ENCODE results near the gene MRPL19. TPM values are rescaled to one million over a fixed set of nuclear protein-coding genes. Genes with fewer than 3 reads are reported as not detected.
A peak's percentile ranks its signal among the peaks of the same experiment; 100 is the strongest.

The MRPL19 gene
- total RNA-seq, 2 donors from 2014 or later = 58.3 to 62.0 TPM

DNA sequence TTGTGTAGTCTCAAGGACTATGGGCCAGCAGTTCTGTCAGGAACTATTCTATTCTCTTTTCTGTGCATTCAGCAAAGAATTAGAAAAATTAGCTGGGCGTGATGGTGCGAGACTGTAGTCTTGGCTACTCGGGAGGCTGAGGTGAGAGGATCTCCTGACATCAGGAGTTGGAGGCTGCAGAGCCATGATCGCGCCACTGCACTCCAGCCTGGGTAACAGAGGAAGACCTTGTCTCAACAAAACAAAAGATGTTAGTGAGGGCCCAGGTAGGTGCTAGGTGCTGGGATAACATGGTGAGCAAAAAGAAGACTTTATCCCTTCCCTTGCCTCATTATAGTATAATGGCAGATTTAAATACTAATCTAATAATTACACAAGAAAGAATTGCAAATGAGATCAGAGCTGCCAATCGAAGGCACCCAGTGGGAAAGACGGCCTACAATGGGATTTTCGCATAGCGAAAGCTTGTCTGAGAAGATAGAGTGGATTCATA lies 447 bp upstream of the MRPL19 start:
- DNase-seq = peak; percentile 19
- Histone ChIP-seq H3K27me3 (no peaks in the 10 kb centered on the region), H3K4me3 (peak overlapping the region; percentile 55), H3K9ac (ENCODE audit: low read depth in 2 of 2, low read length in 2 of 2) (peak overlapping the region; percentile 78 to 95), H3K27ac (peak overlapping the region; percentile 22), H3K9me3 (no peaks in the 10 kb centered on the region), H3K36me3 (no peaks in the 10 kb centered on the region), H3K4me1 (peaks cover 3% of the 10 kb centered on the region)
- intact Hi-C loops (cut with DNase I) = loop anchor here (5.0 kb wide), 1 partner anchor 66 kb away; the partner anchor contains the start of gene GCFC2
- TF ChIP-seq, protein P1, sequence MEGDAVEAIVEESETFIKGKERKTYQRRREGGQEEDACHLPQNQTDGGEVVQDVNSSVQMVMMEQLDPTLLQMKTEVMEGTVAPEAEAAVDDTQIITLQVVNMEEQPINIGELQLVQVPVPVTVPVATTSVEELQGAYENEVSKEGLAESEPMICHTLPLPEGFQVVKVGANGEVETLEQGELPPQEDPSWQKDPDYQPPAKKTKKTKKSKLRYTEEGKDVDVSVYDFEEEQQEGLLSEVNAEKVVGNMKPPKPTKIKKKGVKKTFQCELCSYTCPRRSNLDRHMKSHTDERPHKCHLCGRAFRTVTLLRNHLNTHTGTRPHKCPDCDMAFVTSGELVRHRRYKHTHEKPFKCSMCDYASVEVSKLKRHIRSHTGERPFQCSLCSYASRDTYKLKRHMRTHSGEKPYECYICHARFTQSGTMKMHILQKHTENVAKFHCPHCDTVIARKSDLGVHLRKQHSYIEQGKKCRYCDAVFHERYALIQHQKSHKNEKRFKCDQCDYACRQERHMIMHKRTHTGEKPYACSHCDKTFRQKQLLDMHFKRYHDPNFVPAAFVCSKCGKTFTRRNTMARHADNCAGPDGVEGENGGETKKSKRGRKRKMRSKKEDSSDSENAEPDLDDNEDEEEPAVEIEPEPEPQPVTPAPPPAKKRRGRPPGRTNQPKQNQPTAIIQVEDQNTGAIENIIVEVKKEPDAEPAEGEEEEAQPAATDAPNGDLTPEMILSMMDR (IDR thresholded peaks at IDR 0.05) = no peak

DNA sequence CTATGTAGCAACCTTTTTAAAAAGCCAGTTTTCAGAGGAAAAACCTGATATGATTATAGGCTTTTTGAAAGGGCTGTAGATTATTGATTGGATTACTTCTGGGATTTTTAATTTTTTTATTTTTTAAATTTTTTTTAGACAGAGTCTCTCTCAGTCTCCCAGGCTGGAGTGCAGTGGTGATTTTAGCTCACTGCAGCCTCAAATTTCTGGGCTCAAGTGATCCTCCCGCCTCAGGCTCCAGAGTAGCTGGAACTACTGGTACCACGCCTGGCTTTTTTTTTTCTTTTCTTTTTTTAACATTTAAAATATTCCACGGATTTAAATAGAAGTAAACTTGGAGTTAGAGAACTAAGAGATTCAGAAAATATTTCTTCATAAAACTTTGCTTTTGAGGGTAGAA lies 1.2 kb downstream of the MRPL19 start:
- H3K4me3 ChIP-seq = no peak overlapping the region
- DNase-seq = no peak
- H3K36me3 ChIP-seq = no peaks in the 10 kb centered on the region
- TF ChIP-seq, protein P1 (IDR thresholded peaks at IDR 0.05) = no peak
- no peaks in the 10 kb centered on the region for H3K9me3 ChIP-seq
- no peaks in the 10 kb centered on the region for H3K27me3 ChIP-seq
- H3K9ac ChIP-seq (ENCODE audit: low read depth in 2 of 2, low read length in 2 of 2) = peak overlapping the region in 1 of 2 donors; percentile 95
- peaks cover 3% of the 10 kb centered on the region for H3K4me1 ChIP-seq
- no peak overlapping the region for H3K27ac ChIP-seq
- intact Hi-C loops (cut with DNase I) = loop anchor here (5.0 kb wide), 1 partner anchor 65 kb away; the partner anchor contains the start of gene GCFC2

DNA sequence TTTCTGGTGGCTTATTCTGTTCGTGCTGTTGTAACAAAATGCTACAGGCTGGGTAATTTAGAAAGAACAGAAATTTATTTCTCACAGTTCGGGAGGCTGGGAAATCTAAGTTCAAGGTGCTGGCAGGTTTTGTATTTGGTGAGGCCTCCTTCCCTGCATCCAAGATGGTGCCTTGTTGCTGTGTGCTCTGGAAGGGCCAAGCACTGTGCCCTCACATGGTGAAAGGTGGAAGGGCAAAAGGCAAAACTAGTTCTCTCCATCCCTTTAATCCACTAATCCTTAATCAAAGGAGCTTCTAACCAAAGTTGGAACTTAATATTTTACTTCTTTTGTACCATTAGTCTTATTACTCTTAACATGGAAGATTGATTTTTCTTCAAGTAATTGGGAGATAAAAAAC lies 7.4 kb downstream of the MRPL19 start:
- TF ChIP-seq, protein P1 (IDR thresholded peaks at IDR 0.05) = no peak
- Histone ChIP-seq H3K36me3 (no peaks in the 10 kb centered on the region), H3K27ac (no peak overlapping the region), H3K27me3 (no peaks in the 10 kb centered on the region), H3K9me3 (no peaks in the 10 kb centered on the region), H3K4me1 (no peaks in the 10 kb centered on the region), H3K9ac (ENCODE audit: low read depth in 2 of 2, low read length in 2 of 2) (no peak overlapping the region), H3K4me3 (no peak overlapping the region)
- DNase-seq = no peak
- intact Hi-C loops (cut with DNase I) = no loop called here

DNA sequence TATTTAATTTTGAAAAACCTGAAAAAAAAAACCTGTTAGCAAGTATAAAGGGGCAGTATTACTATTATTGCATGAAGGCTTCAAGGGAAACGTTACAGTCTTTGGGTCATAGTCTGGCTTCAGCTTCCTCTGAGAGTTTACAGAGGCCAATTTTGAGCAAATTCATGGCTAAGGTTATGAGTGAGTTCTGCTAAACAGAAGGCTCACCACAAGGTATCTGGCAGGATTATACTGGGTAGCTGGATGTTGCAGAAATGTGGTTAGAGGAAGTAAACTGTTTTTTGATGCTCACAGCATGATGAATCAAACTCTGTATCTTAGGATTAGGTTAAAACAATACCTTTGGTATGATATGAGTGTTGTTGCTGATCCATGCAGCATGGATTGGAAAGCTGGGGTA lies 9.3 kb downstream of the MRPL19 start:
- H3K4me3 ChIP-seq = no peak overlapping the region
- no peak overlapping the region for H3K9ac ChIP-seq (ENCODE audit: low read depth in 2 of 2, low read length in 2 of 2)
- intact Hi-C loops (cut with DNase I) = no loop called here
- DNase-seq = no peak
- no peaks in the 10 kb centered on the region for H3K9me3 ChIP-seq
- no peak overlapping the region for H3K27ac ChIP-seq
- H3K4me1 ChIP-seq = no peaks in the 10 kb centered on the region
- no peaks in the 10 kb centered on the region for H3K36me3 ChIP-seq
- TF ChIP-seq, protein P1 (IDR thresholded peaks at IDR 0.05) = no peak
- no peaks in the 10 kb centered on the region for H3K27me3 ChIP-seq

DNA sequence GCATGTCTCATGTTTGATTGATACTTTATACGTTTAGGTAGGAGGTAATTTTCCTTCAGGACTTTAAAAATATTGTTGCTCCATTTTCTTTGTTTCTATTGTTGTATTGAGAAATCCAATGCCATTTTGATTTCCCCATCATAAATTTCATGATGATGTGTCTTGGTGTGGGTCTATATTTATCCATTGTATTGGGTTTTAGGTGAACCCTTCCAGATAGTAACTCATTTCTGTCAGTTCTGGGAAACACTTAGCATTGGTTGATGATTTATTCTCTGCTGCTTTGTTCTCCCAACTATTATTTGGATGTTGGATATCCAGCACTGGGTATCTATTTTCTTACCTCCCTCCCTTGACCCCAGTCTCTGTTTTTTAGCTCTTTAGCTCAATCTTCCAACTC lies 10.0 kb downstream of the MRPL19 start:
- TF ChIP-seq, protein P1 (IDR thresholded peaks at IDR 0.05) = no peak
- H3K9ac ChIP-seq (ENCODE audit: low read depth in 2 of 2, low read length in 2 of 2) = no peak overlapping the region
- no peaks in the 10 kb centered on the region for H3K36me3 ChIP-seq
- DNase-seq = no peak
- H3K4me3 ChIP-seq = no peak overlapping the region
- H3K9me3 ChIP-seq = no peaks in the 10 kb centered on the region
- intact Hi-C loops (cut with DNase I) = no loop called here
- no peaks in the 10 kb centered on the region for H3K4me1 ChIP-seq
- no peak overlapping the region for H3K27ac ChIP-seq
- H3K27me3 ChIP-seq = no peaks in the 10 kb centered on the region

Measured in colonic mucosa (tissue), 4 donors.